ENCODE data around the gene STEAP1. TPM values are rescaled to one million over a fixed set of nuclear protein-coding genes. Genes with fewer than 3 reads are reported as not detected.

The STEAP1 gene
- total RNA-seq, 1 experiment from 2014 or later: 33.7 TPM

- DNase-seq (ENCODE audit: low read depth): peak; percentile 96
These were observed 57.3 kb downstream of the STEAP1 start, which contains the start of gene STEAP2 for GRCh38 chr7:90211391-90212148. STEAP2 (plus strand) TSS chr7:90211740; CDS start chr7:90225083, 13,343 bp downstream.

- no peak for DNase-seq (ENCODE audit: low read depth)
These were observed 57.9 kb downstream of the STEAP1 start for GRCh38 chr7:90212149-90212495.

- DNase-seq (ENCODE audit: low read depth): no peak
These were observed 59.3 kb downstream of the STEAP1 start for GRCh38 chr7:90213521-90213920.

Other genes starting within 250 kb of the STEAP1 start
- gene STEAP2, start 57.3 kb downstream of the STEAP1 start, total RNA-seq (2014; rRNA removed): 11.4 and 23.9 TPM in 2 replicates
- gene CFAP69, start 90.7 kb downstream of the STEAP1 start, total RNA-seq (2014; rRNA removed): 1.6 and 14.7 TPM in 2 replicates
- not detected in 2 replicates for gene FAM237B, start 166.8 kb downstream of the STEAP1 start, total RNA-seq (2014; rRNA removed)
- gene GTPBP10, start 192.2 kb downstream of the STEAP1 start, total RNA-seq (2014; rRNA removed): 13.6 and 22.4 TPM in 2 replicates
- 31.2 and 35.9 TPM in 2 replicates for gene CLDN12, start 249.0 kb downstream of the STEAP1 start, total RNA-seq (2014; rRNA removed)